Activated T-cell treated with anti-CD3 and anti-CD28 coated beads, Interleukin-2, amount 50 U/mL, for 72 hours (primary cell): ENCODE measurements around the gene CCL5. TPM values are rescaled to one million over a fixed set of nuclear protein-coding genes. Genes with fewer than 3 reads are reported as not detected.
"Not testable (repeated sequence)": the region's sequence is repeated elsewhere in the genome, so short reads cannot be mapped to it uniquely, and the experiment has no call there.

Experiments used
- ATAC-seq, 2 donors: fragments of 150-1000 bp; cut with Tn5 transposase; replicated peaks in 1 of 2; 2 replicates each; pipeline ENCODE4 v1.10.0; 2021; ENCODE audit warnings: moderate library complexity in 2 of 2, mild to moderate bottlenecking in 1 of 2
- DNase-seq, 2 donors: peaks; one replicate each; pipeline ENCODE4 v3.0.0; 2021 to 2022; ENCODE audit warnings: mixed read lengths in 1 of 2
- H3K27ac Mint-ChIP-seq: one replicate; pipeline ENCODE4 v1.8.0; 2022; ENCODE audit warnings: mild to moderate bottlenecking, moderate library complexity, mixed read lengths
- H3K27me3 Mint-ChIP-seq: one replicate; pipeline ENCODE4 v1.8.0; 2022; ENCODE audit warnings: low read depth, mixed read lengths
- H3K36me3 Mint-ChIP-seq, 2 donors: one replicate each; pipeline ENCODE4 v1.8.0; 2022; ENCODE audit warnings: mixed read lengths in 2 of 2, mild to moderate bottlenecking in 1 of 2; ENCODE audit not compliant: insufficient read depth in 2 of 2
- H3K4me1 Mint-ChIP-seq: one replicate; pipeline ENCODE4 v1.8.0; 2022; ENCODE audit warnings: low read depth, mixed read lengths
- H3K4me3 Mint-ChIP-seq, 2 donors: one replicate each; pipeline ENCODE4 v1.8.0; 2022; ENCODE audit warnings: mild to moderate bottlenecking in 2 of 2, mixed read lengths in 2 of 2, moderate library complexity in 2 of 2
- H3K9me3 Mint-ChIP-seq, 2 donors: one replicate each; pipeline ENCODE4 v1.8.0; 2022; ENCODE audit warnings: mixed read lengths in 2 of 2
- total RNA-seq, 2 donors: library from RNA; stranded (reverse); gene quantifications; one replicate each; pipeline ENCODE4 v1.2.3, GENCODE V29; 2022

The CCL5 gene
- total RNA-seq, 2 donors from 2014 or later, result 63.3 to 178 TPM

- no peaks in the 10 kb centered on the region for H3K4me1 Mint-ChIP-seq
- ATAC-seq, result no peak
- no peak overlapping the region for H3K27ac Mint-ChIP-seq
- H3K27me3 Mint-ChIP-seq, result no peaks in the 10 kb centered on the region
- no peak overlapping the region for H3K4me3 Mint-ChIP-seq
- H3K36me3 Mint-ChIP-seq, result no peaks in the 10 kb centered on the region
- no peaks in the 10 kb centered on the region for H3K9me3 Mint-ChIP-seq
- no peak for DNase-seq
These were observed 27.5 kb upstream of the CCL5 start for GRCh38 chr17:35907691-35908090.

DNA sequence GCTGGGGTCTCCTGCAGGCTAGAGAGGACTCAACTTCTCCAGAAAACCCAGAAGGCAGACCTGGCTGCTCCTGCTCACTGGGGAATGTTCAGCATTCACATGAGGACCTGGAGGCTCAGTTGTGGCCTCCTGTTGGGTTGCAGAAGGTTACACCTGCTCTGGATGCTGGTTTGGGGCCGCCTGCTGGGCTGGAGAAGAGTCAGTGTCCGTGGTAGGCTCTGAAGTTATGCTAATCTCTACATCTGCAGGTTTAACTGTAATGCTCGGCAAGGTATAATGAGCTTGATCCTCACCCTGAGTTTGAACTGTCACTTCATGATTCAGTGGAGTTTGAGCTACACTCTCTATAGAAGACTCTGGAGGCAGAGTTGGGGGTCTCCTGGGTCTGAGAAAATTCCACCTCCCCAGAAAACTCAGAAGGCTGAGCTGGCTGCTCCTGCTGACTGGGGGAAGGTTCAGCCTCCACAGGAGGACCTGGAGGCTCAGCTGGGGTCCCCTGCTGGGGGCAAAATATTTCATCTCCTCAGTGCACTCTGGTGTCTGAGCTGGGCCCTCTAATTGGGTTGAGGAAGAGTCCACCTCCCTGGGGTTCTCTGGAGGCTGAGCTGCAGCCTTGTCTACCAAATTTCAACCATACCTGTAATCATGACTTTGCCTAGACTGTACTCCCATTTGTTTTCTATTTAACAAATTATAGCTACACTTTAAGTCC is 26.9 kb upstream of the CCL5 start:
- no peak overlapping the region for H3K27ac Mint-ChIP-seq
- no peaks in the 10 kb centered on the region for H3K9me3 Mint-ChIP-seq
- DNase-seq (no peak), ATAC-seq (no peak)
- H3K4me1 Mint-ChIP-seq, result no peaks in the 10 kb centered on the region
- no peaks in the 10 kb centered on the region for H3K36me3 Mint-ChIP-seq
- H3K4me3 Mint-ChIP-seq, result no peak overlapping the region
- no peaks in the 10 kb centered on the region for H3K27me3 Mint-ChIP-seq

GRCh38 chr17:35906191-35906925 is 26.2 kb upstream of the CCL5 start:
- ATAC-seq (no peak), DNase-seq (no peak)
- Mint-ChIP-seq H3K36me3 (no peaks in the 10 kb centered on the region), H3K9me3 (no peaks in the 10 kb centered on the region), H3K4me3 (no peak overlapping the region), H3K27ac (no peak overlapping the region), H3K4me1 (peaks cover 1% of the 10 kb centered on the region), H3K27me3 (no peaks in the 10 kb centered on the region)

DNA sequence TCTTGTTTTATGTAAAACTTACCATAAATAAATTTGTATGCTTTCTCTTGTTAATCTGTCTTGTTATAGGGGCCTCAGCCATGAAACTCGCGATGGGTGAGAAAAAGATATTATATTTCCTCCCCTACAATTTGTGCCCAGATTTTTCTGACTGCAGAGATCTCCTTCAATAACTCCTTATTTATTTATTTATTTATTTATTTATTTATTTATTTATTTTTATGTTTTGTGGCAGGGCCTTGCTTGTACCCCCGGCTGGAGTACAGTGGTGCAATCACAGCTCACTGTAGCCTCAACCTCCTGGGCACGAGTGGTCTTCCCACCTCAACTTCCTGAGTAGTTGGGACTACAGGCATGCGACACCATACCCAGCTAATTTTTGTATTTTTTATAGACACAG is 23.3 kb upstream of the CCL5 start:
- no peak for ATAC-seq
- no peak for DNase-seq
- no peaks in the 10 kb centered on the region for H3K36me3 Mint-ChIP-seq
- H3K9me3 Mint-ChIP-seq, result no peaks in the 10 kb centered on the region
- peaks cover 30% of the 10 kb centered on the region for H3K4me1 Mint-ChIP-seq
- no peak overlapping the region for H3K27ac Mint-ChIP-seq
- H3K27me3 Mint-ChIP-seq, result peaks cover 10% of the 10 kb centered on the region
- H3K4me3 Mint-ChIP-seq, result no peak overlapping the region

DNA sequence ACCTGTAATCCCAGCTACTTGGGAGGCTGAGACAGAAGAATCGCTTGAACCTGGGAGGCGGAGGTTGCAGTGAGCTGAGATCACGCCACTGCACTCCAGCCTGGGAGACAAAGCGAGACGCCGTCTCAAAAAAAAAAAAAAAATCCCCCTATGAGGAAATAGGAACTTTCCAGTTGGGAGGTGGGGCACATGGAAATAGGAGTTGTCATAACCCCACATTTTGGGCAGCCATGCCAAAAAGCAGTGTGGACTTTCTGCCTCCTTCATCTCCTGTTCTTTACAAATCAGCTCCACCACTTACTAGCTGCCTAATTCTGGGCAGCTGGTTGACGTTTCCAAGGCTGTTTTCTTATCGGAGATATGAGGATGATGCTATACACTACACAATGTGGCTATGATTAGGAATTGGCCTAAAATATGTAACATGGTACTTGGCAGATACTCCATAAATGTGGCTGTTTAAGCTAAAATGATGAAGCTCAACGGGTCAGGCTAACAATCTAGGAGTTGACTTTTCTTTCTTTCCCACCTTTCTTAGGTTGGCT is 21.5 kb upstream of the CCL5 start:
- Mint-ChIP-seq H3K27ac (no peak overlapping the region), H3K9me3 (no peaks in the 10 kb centered on the region), H3K36me3 (no peaks in the 10 kb centered on the region), H3K4me1 (peaks cover 44% of the 10 kb centered on the region), H3K4me3 (no peak overlapping the region), H3K27me3 (peaks cover 10% of the 10 kb centered on the region)
- no peak for ATAC-seq
- no peak for DNase-seq

- Mint-ChIP-seq H3K27ac (peak overlapping the region; percentile 63), H3K36me3 (no peaks in the 10 kb centered on the region), H3K27me3 (peaks cover 10% of the 10 kb centered on the region), H3K9me3 (no peaks in the 10 kb centered on the region), H3K4me3 (peak overlapping the region; percentile 82 to 83), H3K4me1 (peaks cover 52% of the 10 kb centered on the region)
- DNase-seq, result no peak
- no peak for ATAC-seq
These were observed 20.7 kb upstream of the CCL5 start for GRCh38 chr17:35900708-35901480.

DNA sequence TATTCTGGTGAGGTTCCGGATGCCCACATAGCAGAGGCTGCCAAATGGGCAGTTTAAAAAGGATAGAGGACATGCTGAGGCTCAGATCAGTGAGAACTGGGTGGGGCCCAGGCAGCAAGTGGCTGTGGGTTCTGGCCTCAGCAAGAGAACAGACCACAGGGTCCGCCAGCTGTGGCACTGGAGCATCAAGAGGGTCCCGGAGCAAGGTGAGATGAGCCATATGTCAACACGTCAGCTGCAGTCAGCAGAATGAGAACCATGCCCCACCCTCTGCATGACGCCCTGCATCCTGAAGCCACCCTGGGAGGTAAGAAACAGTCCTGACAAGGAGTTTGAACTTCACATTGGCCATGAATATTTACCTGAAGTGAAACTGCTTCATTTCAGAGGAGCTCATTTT is 20.1 kb upstream of the CCL5 start:
- ATAC-seq (no peak), DNase-seq (peak in 1 of 2 donors; percentile 23)
- no peaks in the 10 kb centered on the region for H3K9me3 Mint-ChIP-seq
- H3K27ac Mint-ChIP-seq, result peak overlapping the region; percentile 48
- H3K36me3 Mint-ChIP-seq, result no peaks in the 10 kb centered on the region
- H3K27me3 Mint-ChIP-seq, result peaks cover 10% of the 10 kb centered on the region
- peak overlapping the region; percentile 82 to 83 for H3K4me3 Mint-ChIP-seq
- peaks cover 58% of the 10 kb centered on the region for H3K4me1 Mint-ChIP-seq

DNA sequence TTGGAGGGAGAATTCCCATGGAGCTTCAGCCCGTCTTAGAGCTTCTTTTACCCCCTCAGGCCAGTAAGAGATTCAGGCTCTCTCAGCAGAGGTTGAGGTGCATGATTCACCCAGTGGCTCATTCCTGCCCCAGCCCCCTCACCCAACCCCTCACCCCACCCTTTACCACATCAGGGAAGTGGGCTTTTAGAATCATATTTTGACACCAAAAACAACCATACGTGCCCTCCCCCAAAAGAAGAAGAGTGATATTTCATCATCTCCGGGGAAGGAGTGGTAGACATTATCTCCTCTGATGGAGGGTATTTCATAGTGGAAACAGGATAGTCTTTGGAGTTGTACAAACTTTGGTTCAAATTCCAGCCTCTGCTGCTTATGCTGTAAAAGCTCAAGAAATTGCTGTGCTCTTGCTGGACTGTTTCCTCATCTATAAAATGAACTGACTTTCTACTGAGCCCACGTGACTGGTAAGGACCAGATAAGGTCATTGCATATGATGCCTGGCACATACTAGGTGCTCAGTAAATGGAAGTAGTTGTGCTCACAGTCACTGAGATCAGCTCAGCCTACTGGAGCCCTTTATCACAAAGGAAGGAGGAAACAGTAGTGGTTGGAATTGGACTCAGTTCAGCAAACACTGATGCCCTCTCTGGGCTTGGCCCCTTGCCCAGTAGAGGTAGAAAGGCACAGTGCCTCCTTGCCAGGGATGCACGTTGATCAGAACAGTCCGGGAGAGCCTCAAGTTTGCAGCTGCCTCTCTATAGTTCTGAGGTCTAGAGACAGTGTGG is 18.3 kb upstream of the CCL5 start:
- Mint-ChIP-seq H3K36me3 (no peaks in the 10 kb centered on the region), H3K4me3 (peak overlapping the region; percentile 82 to 83), H3K27ac (peak overlapping the region; percentile 95), H3K9me3 (no peaks in the 10 kb centered on the region), H3K4me1 (peaks cover 60% of the 10 kb centered on the region), H3K27me3 (peaks cover 10% of the 10 kb centered on the region)
- ATAC-seq (peak; percentile 79 to 83), DNase-seq (peak; percentile 66 to 71)

DNA sequence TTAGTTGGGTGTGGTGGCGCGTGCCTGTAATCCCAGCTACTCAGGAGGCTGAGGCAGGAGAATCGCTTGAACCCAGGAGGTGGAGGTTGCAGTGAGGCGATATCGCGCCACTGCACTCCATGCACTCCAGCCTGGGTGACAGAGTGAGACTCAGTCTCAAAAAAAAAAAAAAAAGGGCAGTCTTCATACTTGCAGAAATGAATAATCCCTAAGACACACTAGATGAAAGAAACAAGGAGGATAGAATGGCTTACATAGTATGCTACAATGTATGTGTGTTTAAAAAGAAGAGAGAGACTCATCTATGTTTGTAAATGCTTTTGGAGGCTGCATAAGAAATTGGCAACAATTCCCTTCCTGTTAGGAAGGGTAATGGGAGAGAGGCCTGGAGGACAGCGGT is 17.6 kb upstream of the CCL5 start:
- peak overlapping the region; percentile 95 for H3K27ac Mint-ChIP-seq
- not testable (repeated sequence) for H3K9me3 Mint-ChIP-seq, DNase-seq, H3K36me3 Mint-ChIP-seq
- ATAC-seq, result peak; percentile 46 to 51
- peaks cover 66% of the 10 kb centered on the region for H3K4me1 Mint-ChIP-seq
- peak overlapping the region; percentile 52 to 83 for H3K4me3 Mint-ChIP-seq
- peaks cover 10% of the 10 kb centered on the region for H3K27me3 Mint-ChIP-seq

GRCh38 chr17:35895636-35896587 is 15.8 kb upstream of the CCL5 start:
- Mint-ChIP-seq H3K36me3 (no peaks in the 10 kb centered on the region), H3K9me3 (no peaks in the 10 kb centered on the region), H3K27ac (peak overlapping the region; percentile 92), H3K4me1 (peaks cover 79% of the 10 kb centered on the region), H3K27me3 (peaks cover 10% of the 10 kb centered on the region), H3K4me3 (peak overlapping the region; percentile 55 to 72)
- ATAC-seq (peak; percentile 58 to 67), DNase-seq (peak; percentile 53 to 66)

GRCh38 chr17:35894206-35894605 is 14.0 kb upstream of the CCL5 start:
- Mint-ChIP-seq H3K36me3 (no peaks in the 10 kb centered on the region), H3K4me1 (peaks cover 79% of the 10 kb centered on the region), H3K9me3 (no peaks in the 10 kb centered on the region), H3K27ac (no peak overlapping the region), H3K4me3 (no peak overlapping the region), H3K27me3 (no peaks in the 10 kb centered on the region)
- DNase-seq (no peak), ATAC-seq (no peak)

DNA sequence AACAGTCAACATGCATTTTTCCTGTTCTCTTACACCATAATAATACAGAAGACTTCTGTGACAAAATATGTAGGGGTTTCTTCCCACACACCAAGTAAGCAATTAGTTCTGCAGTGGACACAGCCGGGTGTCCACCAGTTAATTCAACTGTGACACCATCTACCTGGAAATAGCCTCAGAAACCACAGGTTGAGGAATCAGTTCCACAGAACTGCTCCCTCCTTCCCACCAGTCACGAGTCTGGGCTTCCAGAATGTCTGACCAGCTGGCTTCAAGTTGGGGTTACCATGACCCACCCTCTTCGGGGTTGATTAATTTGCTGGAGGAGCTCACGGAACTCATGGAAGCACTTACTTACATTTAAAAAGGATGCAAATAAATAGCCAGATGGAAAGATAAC is 13.6 kb upstream of the CCL5 start:
- H3K27me3 Mint-ChIP-seq, result no peaks in the 10 kb centered on the region
- DNase-seq, result no peak
- no peaks in the 10 kb centered on the region for H3K9me3 Mint-ChIP-seq
- no peak for ATAC-seq
- no peak overlapping the region for H3K27ac Mint-ChIP-seq
- no peaks in the 10 kb centered on the region for H3K36me3 Mint-ChIP-seq
- no peak overlapping the region for H3K4me3 Mint-ChIP-seq
- peaks cover 79% of the 10 kb centered on the region for H3K4me1 Mint-ChIP-seq
